GM12891 (cell line): ENCODE measurements around the gene SLC7A10.

ENCODE experiments used
- DNase-seq: peaks from one replicate; pipeline ENCODE4 v3.0.0; 2011; ENCODE audit warnings: low spot score; ENCODE audit not compliant: insufficient read length
- FAIRE-seq: peaks from 2 replicates; lab custom pipeline; 2011; peaks lifted over from hg19 to GRCh38; lab: Jason Lieb, UNC
- PAX5 ChIP-seq: IDR thresholded peaks from 2 replicates; pipeline ENCODE4 v1.6.1; 2011; ENCODE audit warnings: low read length, moderate library complexity, mild to moderate bottlenecking; ENCODE audit not compliant: insufficient read depth, severe bottlenecking
- POLR2A ChIP-seq: IDR thresholded peaks from 2 replicates; pipeline ENCODE4 v1.6.1; 2011; ENCODE audit warnings: low read depth, low read length, control low read depth
- POLR2AphosphoS5 ChIP-seq: IDR thresholded peaks from 2 replicates; pipeline ENCODE4 v1.6.1; 2011; ENCODE audit warnings: low read depth, low read length, control low read depth
- POU2F2 ChIP-seq: IDR thresholded peaks from 2 replicates; pipeline ENCODE4 v1.6.1; 2011; ENCODE audit warnings: low read depth, mild to moderate bottlenecking, control low read depth, low read length, moderate library complexity
- SPI1 ChIP-seq: IDR thresholded peaks from 2 replicates; pipeline ENCODE4 v1.6.1; 2011; ENCODE audit warnings: low read depth, low read length, control low read depth
- TAF1 ChIP-seq: IDR thresholded peaks from 2 replicates; pipeline ENCODE4 v1.6.1; 2011; ENCODE audit warnings: low read depth, low read length, control low read depth

SLC7A10 gene

DNA sequence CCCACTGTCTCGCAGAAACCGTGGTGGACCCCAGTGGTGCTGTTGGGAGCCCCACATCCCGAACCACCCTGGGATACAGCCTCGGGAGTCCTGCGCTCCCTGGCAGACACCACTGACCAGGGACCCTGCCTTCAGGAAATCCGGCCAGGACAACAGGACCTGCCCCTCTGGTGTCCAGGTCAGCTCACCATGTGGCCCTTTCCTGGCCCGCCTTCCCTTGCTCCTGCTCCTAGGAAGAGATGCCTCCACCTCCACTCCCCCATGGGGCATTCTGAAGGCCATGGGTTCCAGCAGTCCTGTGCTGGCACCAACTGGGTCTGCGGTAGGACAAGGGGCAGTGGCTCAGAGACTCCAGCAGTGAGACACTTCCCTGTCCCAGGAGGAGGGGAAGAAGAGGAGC, 22.5 kb upstream of the SLC7A10 start:
- TF ChIP-seq POLR2AphosphoS5 (no peak), POU2F2 (no peak), POLR2A (no peak), TAF1 (no peak), SPI1 (no peak), PAX5 (no peak)
- DNase-seq (no peak), FAIRE-seq (no peak)

DNA sequence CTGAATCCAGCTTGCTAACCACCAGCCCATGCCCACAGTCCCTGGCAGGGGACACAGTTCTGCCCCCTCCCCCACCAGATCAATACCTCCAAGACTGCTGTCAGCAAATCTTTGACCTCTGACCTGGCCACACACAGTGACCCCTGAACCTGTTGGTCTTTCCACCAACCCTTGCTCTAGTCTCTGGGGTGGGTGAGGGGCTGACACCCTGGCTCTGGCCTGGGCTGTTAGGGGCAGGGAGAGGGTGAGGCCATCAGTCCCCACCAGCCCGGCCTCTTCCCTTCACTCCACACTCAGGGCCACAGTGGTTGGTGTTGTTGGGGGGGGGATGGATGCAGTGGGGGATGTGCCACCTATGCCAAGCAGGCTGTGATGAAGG, 21.8 kb upstream of the SLC7A10 start:
- TF ChIP-seq PAX5 (no peak), POU2F2 (no peak), SPI1 (no peak), TAF1 (no peak), POLR2AphosphoS5 (no peak), POLR2A (no peak)
- DNase-seq (no peak), FAIRE-seq (no peak)

- FAIRE-seq (no peak), DNase-seq (no peak)
- TF ChIP-seq POU2F2, result no peak
- no peak for TF ChIP-seq SPI1
- TF ChIP-seq TAF1, result no peak
- no peak for TF ChIP-seq POLR2AphosphoS5
- TF ChIP-seq PAX5, result no peak
- TF ChIP-seq POLR2A, result no peak
Observed at GRCh38 chr19:33246709-33247440, 21.2 kb upstream of the SLC7A10 start.

DNA sequence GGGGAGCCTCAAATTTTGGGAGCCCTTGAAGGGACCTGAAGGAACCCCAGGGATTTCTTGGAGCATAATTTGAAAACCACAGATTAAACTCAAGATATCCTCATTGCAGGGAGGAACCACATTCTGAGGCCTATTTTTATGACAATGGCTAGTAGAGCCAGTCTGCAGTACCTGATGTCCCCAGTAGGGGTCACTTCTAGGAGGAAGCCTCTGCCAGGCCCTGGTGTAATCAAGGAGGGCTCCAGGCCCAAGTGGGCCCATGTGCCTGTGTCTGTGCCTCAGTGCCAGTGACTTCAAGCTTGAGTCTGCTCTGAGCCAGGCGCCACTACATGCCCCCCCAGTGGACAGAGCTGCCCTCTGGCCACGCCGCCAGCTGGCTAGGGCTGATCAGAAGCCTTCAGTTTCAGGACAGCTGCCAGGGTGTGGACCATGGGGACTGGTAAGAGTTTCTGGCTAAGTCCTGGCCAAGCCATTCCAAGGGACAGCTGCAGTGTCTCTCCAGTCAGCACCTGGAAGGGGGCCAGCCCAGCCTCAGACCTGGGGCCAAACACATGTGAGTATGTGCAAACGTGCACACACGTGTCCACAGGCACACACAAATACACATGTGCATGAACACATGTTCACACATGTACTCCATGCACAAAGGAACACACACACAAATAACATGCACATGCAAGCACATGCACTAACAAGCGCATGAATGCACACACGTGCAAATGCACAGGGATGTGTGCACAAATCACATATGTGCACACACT, 20.5 kb upstream of the SLC7A10 start:
- FAIRE-seq (no peak), DNase-seq (no peak)
- TF ChIP-seq POU2F2 (no peak), PAX5 (no peak), SPI1 (no peak), TAF1 (no peak), POLR2A (no peak), POLR2AphosphoS5 (no peak)

GRCh38 chr19:33242911-33243310, 17.3 kb upstream of the SLC7A10 start:
- no peak for FAIRE-seq
- TF ChIP-seq TAF1 (no peak), POLR2A (no peak), POU2F2 (no peak), SPI1 (no peak), POLR2AphosphoS5 (no peak), PAX5 (no peak)

GRCh38 chr19:33242131-33242530, 16.5 kb upstream of the SLC7A10 start:
- FAIRE-seq (no peak), DNase-seq (no peak)
- TF ChIP-seq TAF1 (no peak), POU2F2 (no peak), POLR2AphosphoS5 (no peak), PAX5 (no peak), SPI1 (no peak), POLR2A (no peak)

More at GRCh38 chr19:33242911-33243310, 17.3 kb upstream of the SLC7A10 start:
- no peak for DNase-seq

GRCh38 chr19:33241530-33242101, 16.0 kb upstream of the SLC7A10 start:
- FAIRE-seq (no peak), DNase-seq (no peak)
- no peak for TF ChIP-seq SPI1
- no peak for TF ChIP-seq TAF1
- TF ChIP-seq POLR2A, result no peak
- TF ChIP-seq POU2F2, result no peak

GRCh38 chr19:33241091-33241529, 15.5 kb upstream of the SLC7A10 start:
- no peak for TF ChIP-seq SPI1
- no peak for TF ChIP-seq PAX5
- TF ChIP-seq POU2F2, result no peak
- no peak for TF ChIP-seq POLR2A
- no peak for TF ChIP-seq POLR2AphosphoS5
- TF ChIP-seq TAF1, result no peak
- DNase-seq, result no peak
- no peak for FAIRE-seq

DNA sequence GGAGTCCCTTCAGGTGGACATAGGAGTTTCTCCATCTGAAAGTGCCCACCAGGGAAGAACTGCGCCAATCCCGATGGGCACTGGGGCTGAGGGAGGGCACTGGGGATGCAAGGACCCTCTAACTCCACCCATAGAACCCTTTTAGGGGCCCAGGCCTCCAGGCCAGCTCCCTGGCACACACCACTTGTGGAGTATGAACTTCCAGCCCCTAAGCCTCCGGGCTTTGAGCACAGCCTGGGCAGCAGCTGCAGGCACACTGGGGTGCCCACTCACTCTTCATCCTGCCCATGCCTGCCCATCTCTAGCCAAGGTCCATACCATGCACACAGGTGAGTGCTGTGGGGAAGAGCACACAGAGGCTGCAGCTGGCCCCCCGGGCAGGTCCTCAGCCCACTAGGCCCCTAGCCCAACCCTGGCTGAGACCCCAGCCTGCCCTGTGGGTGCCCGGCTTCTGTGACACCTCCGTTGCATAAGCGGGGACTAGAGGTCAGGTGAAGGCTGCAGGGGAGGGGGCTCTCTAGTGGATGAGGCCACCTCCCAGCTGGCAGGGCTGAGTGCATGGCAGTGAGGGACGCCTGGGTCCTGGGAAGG, 14.6 kb upstream of the SLC7A10 start:
- TF ChIP-seq POLR2A, result no peak
- no peak for TF ChIP-seq POU2F2
- TF ChIP-seq SPI1, result no peak
- TF ChIP-seq POLR2AphosphoS5, result no peak
- TF ChIP-seq PAX5, result no peak
- TF ChIP-seq TAF1, result no peak
- no peak for DNase-seq
- no peak for FAIRE-seq
